Panc1 (cell line): ENCODE results near the gene KBTBD2. TPM values are rescaled to one million over a fixed set of nuclear protein-coding genes. Genes with fewer than 3 reads are reported as not detected.

Experiments
- ATAC-seq: fragments of 200-7000 bp; cut with Tn5 transposase; 2 replicates; pipeline ENCODE4 v1.9.1; 2020; ENCODE audit warnings: mild to moderate bottlenecking, moderate library complexity
- BruUV-seq: library from RNA; stranded (reverse); fragments of 400-500 nt; replicated peaks from 2 replicates; lab custom pipeline; 2021; lab: Mats Ljungman, UMichigan
- CTCF ChIA-PET: fragments of 300-600 bp; sonication (Branson Sonifier 250); formaldehyde crosslinking; loops from one replicate; lab custom pipeline; 2022; ENCODE audit warnings: antibody characterized with exemption; lab: Charles Lee
- POLR2A ChIA-PET: fragments of 300-600 bp; sonication (Branson Sonifier 250); formaldehyde crosslinking; loops from one replicate; lab custom pipeline; 2022; ENCODE audit warnings: antibody characterized with exemption; lab: Charles Lee
- DNase-seq: peaks from one replicate; pipeline ENCODE4 v3.0.0-alpha.2; 2010; ENCODE audit warnings: low read depth, low spot score
- H3K27ac ChIP-seq: 2 replicates; pipeline ENCODE4 v1.5.1; 2011; ENCODE audit warnings: mild to moderate bottlenecking, low read length, inconsistent platforms
- H3K27me3 ChIP-seq: fragments of 200-500 bp; sonication (Bioruptor generic); 2 replicates; pipeline ENCODE4 v1.6.0; 2014; ENCODE audit warnings: low read length, inconsistent platforms; ENCODE audit not compliant: control insufficient read depth, insufficient read depth
- H3K36me3 ChIP-seq: fragments of 200-500 bp; sonication (Bioruptor generic); 2 replicates; pipeline ENCODE4 v1.5.1; 2014; ENCODE audit warnings: inconsistent platforms, mild to moderate bottlenecking, low read length, moderate library complexity; ENCODE audit not compliant: control insufficient read depth, insufficient read depth
- H3K4me1 ChIP-seq: 2 replicates; pipeline ENCODE4 v1.5.1; 2011; ENCODE audit warnings: inconsistent platforms, mild to moderate bottlenecking, low read length, moderate library complexity; ENCODE audit not compliant: control insufficient read depth, insufficient read depth
- H3K4me3 ChIP-seq, 2 experiments: 2 replicates each; pipeline ENCODE4 v1.5.1; 2011 to 2012; ENCODE audit warnings: low read depth in 2 of 2, low read length in 2 of 2, mild to moderate bottlenecking in 2 of 2, inconsistent platforms in 1 of 2, moderate library complexity in 1 of 2
- H3K9me3 ChIP-seq: fragments of 200-500 bp; sonication (Bioruptor generic); 2 replicates; pipeline ENCODE4 v1.5.1; 2014; ENCODE audit warnings: low read depth, mild to moderate bottlenecking, inconsistent platforms, low read length, moderate library complexity; ENCODE audit not compliant: control insufficient read depth, insufficient read depth
- POLR2AphosphoS5 ChIP-seq: IDR thresholded peaks from 2 replicates; pipeline ENCODE4 v1.6.1; 2012; ENCODE audit warnings: mild to moderate bottlenecking, low read depth, low read length, moderate library complexity
- SIN3A ChIP-seq: IDR thresholded peaks from 2 replicates; pipeline ENCODE4 v1.6.1; 2012; ENCODE audit warnings: low read depth, mild to moderate bottlenecking, low read length, moderate library complexity, borderline replicate concordance; ENCODE audit not compliant: insufficient read depth
- TCF7L2 ChIP-seq: IDR thresholded peaks from 2 replicates; pipeline ENCODE4 v1.6.1; 2011; ENCODE audit warnings: mild to moderate bottlenecking, low read depth, low read length, inconsistent platforms
- in situ Hi-C: cut with HindIII; loops from 2 replicates; pipeline ENCODE4 v1.10.0; 2016; ENCODE audit warnings: low sequenced_read_pairs, low pct_unique_long_range_greater_than_20kb
- intact Hi-C: fragments of 100-400 bp; cut with micrococcal nuclease; formaldehyde crosslinking; loops from one replicate; pipeline ENCODE4 v1.10.0; 2022; ENCODE audit not compliant: unreplicated experiment
- total RNA-seq: library from RNA; stranded (reverse); gene quantifications from one replicate; pipeline ENCODE4 v1.2.1, GENCODE V29; 2021; ENCODE audit not compliant: unreplicated experiment
- TF ChIP-seq, protein P1 (sequence below): fragments of 450-650 bp; IDR thresholded peaks from 2 replicates; pipeline ENCODE4 v1.5.1; 2017; ENCODE audit warnings: mild to moderate bottlenecking
- TF ChIP-seq, protein P2 (sequence below), 2 experiments: IDR thresholded peaks; 2 replicates each; pipeline ENCODE4 v1.6.1; 2011 to 2012; ENCODE audit warnings: low read depth in 2 of 2, control low read depth in 1 of 2, low read length in 1 of 2, mild to moderate bottlenecking in 1 of 2, moderate library complexity in 1 of 2; ENCODE audit not compliant: insufficient read depth in 1 of 2

KBTBD2 gene
- total RNA-seq, 1 experiment from 2014 or later, result 36.8 TPM

DNA sequence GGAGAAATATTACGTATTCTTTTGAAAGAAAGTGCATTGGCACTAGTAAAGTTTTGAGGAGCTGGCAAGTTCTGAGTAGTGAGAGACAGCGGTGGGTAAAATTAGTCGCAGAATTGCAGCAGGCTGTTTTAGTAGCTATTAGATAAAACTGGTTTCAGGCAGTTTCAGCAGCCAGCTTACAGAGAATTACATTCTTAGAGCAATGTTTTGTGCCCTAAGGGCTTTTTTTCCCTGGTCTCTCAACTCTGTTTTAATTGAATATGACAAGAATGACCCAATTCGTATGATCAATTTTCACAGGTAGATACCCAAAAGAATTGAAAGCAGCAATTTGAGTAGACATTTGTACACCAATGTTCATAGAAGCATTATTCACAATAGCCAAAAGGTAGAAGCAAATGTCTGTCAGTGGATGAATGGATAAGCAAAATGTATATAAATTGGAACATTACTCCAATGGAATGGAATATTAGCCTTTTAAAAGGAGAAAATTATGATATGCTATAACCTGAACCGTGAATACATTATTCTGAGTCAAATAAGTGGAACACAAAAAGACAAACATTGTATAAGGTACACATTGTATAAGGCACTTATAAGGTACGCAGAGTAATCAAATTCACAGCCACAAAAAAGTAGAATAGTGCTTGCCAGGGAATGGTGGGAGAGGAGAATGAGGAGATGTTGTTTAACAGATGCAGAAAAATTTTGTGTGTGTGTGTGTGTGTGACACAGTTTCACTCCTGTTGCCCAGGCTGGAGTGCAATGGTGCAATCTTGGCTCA lies 5.2 kb upstream of the KBTBD2 start:
- H3K27ac ChIP-seq, result no peak overlapping the region
- H3K9me3 ChIP-seq, result no peaks in the 10 kb centered on the region
- intact Hi-C loops (no loop called here), in situ Hi-C loops (no loop called here)
- ChIA-PET POLR2A (no interaction called here), CTCF (no interaction called here)
- H3K36me3 ChIP-seq, result no peaks in the 10 kb centered on the region
- H3K27me3 ChIP-seq, result no peaks in the 10 kb centered on the region
- TF ChIP-seq, protein P1, sequence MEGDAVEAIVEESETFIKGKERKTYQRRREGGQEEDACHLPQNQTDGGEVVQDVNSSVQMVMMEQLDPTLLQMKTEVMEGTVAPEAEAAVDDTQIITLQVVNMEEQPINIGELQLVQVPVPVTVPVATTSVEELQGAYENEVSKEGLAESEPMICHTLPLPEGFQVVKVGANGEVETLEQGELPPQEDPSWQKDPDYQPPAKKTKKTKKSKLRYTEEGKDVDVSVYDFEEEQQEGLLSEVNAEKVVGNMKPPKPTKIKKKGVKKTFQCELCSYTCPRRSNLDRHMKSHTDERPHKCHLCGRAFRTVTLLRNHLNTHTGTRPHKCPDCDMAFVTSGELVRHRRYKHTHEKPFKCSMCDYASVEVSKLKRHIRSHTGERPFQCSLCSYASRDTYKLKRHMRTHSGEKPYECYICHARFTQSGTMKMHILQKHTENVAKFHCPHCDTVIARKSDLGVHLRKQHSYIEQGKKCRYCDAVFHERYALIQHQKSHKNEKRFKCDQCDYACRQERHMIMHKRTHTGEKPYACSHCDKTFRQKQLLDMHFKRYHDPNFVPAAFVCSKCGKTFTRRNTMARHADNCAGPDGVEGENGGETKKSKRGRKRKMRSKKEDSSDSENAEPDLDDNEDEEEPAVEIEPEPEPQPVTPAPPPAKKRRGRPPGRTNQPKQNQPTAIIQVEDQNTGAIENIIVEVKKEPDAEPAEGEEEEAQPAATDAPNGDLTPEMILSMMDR, result no peak
- TF ChIP-seq SIN3A (no peak), TCF7L2 (no peak), POLR2AphosphoS5 (no peak)
- TF ChIP-seq, protein P2, sequence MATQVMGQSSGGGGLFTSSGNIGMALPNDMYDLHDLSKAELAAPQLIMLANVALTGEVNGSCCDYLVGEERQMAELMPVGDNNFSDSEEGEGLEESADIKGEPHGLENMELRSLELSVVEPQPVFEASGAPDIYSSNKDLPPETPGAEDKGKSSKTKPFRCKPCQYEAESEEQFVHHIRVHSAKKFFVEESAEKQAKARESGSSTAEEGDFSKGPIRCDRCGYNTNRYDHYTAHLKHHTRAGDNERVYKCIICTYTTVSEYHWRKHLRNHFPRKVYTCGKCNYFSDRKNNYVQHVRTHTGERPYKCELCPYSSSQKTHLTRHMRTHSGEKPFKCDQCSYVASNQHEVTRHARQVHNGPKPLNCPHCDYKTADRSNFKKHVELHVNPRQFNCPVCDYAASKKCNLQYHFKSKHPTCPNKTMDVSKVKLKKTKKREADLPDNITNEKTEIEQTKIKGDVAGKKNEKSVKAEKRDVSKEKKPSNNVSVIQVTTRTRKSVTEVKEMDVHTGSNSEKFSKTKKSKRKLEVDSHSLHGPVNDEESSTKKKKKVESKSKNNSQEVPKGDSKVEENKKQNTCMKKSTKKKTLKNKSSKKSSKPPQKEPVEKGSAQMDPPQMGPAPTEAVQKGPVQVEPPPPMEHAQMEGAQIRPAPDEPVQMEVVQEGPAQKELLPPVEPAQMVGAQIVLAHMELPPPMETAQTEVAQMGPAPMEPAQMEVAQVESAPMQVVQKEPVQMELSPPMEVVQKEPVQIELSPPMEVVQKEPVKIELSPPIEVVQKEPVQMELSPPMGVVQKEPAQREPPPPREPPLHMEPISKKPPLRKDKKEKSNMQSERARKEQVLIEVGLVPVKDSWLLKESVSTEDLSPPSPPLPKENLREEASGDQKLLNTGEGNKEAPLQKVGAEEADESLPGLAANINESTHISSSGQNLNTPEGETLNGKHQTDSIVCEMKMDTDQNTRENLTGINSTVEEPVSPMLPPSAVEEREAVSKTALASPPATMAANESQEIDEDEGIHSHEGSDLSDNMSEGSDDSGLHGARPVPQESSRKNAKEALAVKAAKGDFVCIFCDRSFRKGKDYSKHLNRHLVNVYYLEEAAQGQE (IDR thresholded peaks at IDR 0.05; ENCODE audit: insufficient read depth in 1 of 2, low read depth in 2 of 2, low read length in 1 of 2), result no peak
- no peak overlapping the region for H3K4me3 ChIP-seq
- DNase-seq (no peak), ATAC-seq (no peak)
- peaks cover 7% of the 10 kb centered on the region for H3K4me1 ChIP-seq
- BruUV-seq, result no TSS peak

DNA sequence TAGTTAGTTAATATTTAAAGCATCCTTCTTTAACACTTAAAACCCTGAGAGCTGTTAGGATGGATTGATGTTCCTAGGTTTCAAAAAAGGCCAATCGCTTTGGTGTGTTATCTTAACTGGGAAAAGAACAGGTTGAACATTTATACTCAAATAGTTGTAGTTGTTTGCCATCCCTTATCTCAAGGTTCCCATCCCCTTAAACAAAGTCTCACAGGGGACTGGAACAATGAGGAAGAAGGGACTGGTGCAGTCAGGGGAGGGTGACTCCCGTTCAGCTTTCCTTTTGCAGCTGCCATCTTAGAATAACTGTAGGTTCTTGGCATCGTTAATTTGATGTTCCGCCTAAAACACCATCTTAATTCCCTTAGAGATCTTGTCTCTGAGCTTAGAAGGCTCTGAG lies 2.6 kb upstream of the KBTBD2 start:
- intact Hi-C loops, result no loop called here
- H3K27ac ChIP-seq, result no peak overlapping the region; the same call in 1 of the 2 replicates
- DNase-seq (no peak), ATAC-seq (no peak)
- TF ChIP-seq SIN3A, result no peak
- TF ChIP-seq POLR2AphosphoS5, result no peak
- TF ChIP-seq TCF7L2, result no peak
- TF ChIP-seq, protein P1, result no peak
- TF ChIP-seq, protein P2 (IDR thresholded peaks at IDR 0.05; ENCODE audit: insufficient read depth in 1 of 2, low read depth in 2 of 2, low read length in 1 of 2), result no peak
- H3K4me3 ChIP-seq, result no peak overlapping the region
- in situ Hi-C loops, result no loop called here
- no peaks in the 10 kb centered on the region for H3K27me3 ChIP-seq
- POLR2A ChIA-PET, result no interaction called here
- H3K4me1 ChIP-seq, result peaks cover 14% of the 10 kb centered on the region
- H3K9me3 ChIP-seq, result no peaks in the 10 kb centered on the region
- CTCF ChIA-PET, result no interaction called here
- H3K36me3 ChIP-seq, result peaks cover 3% of the 10 kb centered on the region; the same call in 1 of the 2 replicates
- no TSS peak for BruUV-seq
